Measurements from ENCODE around the gene TLN1.
A peak's percentile ranks its signal among the peaks of the same experiment; 100 is the strongest.

TLN1 gene

DNA sequence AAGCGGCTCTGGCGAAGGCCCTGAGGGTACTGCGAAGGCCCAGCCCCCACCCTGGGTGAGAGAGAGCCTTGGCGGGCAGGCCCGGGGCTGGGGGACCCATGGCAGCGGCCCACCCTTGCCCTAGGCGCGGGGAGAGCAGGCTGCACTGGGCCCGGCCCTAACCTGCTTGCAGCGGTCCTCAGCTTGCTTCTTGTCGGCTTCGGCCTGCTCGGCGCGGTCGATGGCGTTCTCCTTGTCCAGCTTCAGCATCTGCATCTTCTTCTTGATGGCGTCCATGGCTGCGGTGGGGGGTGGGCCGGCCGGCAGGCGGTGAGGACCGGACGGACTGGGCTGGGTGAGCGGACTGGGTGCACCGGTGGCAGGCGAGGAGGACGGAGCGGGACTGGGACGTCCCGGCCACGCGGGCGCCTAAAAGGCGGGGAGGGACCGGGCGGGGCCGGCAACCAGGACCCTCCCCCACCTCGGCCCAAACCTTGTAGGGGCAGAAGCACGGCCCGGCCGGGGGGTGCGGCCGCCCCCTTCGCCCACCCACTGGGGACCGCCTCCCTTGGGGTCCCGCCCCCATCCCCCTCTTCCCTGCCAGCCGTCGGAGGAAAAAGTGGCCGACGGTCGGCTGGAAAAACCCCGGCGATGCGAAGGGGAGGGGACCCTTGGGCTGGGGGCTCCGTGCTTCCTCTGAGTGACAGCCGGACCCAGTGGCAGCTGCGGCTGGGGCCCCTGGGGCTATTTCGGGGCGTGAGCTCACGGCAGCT is 42.3 kb downstream of the TLN1 start, which contains the start of gene TPM2:
TSS of gene TPM2 (minus strand) at position 384 of the 752 bp plus-strand sequence. CDS start at position 276, 108 bp downstream.
- no peak for DNase-seq (ENCODE audit: low read depth)
- TF ChIP-seq, protein P1, sequence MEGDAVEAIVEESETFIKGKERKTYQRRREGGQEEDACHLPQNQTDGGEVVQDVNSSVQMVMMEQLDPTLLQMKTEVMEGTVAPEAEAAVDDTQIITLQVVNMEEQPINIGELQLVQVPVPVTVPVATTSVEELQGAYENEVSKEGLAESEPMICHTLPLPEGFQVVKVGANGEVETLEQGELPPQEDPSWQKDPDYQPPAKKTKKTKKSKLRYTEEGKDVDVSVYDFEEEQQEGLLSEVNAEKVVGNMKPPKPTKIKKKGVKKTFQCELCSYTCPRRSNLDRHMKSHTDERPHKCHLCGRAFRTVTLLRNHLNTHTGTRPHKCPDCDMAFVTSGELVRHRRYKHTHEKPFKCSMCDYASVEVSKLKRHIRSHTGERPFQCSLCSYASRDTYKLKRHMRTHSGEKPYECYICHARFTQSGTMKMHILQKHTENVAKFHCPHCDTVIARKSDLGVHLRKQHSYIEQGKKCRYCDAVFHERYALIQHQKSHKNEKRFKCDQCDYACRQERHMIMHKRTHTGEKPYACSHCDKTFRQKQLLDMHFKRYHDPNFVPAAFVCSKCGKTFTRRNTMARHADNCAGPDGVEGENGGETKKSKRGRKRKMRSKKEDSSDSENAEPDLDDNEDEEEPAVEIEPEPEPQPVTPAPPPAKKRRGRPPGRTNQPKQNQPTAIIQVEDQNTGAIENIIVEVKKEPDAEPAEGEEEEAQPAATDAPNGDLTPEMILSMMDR (IDR thresholded peaks at IDR 0.05; ENCODE audit: low read depth, low read length, missing control alignments) = no peak
- peak within 1 kb of the TSS; percentile 66 for H3K4me3 ChIP-seq (ENCODE audit: low read depth, low read length)

DNA sequence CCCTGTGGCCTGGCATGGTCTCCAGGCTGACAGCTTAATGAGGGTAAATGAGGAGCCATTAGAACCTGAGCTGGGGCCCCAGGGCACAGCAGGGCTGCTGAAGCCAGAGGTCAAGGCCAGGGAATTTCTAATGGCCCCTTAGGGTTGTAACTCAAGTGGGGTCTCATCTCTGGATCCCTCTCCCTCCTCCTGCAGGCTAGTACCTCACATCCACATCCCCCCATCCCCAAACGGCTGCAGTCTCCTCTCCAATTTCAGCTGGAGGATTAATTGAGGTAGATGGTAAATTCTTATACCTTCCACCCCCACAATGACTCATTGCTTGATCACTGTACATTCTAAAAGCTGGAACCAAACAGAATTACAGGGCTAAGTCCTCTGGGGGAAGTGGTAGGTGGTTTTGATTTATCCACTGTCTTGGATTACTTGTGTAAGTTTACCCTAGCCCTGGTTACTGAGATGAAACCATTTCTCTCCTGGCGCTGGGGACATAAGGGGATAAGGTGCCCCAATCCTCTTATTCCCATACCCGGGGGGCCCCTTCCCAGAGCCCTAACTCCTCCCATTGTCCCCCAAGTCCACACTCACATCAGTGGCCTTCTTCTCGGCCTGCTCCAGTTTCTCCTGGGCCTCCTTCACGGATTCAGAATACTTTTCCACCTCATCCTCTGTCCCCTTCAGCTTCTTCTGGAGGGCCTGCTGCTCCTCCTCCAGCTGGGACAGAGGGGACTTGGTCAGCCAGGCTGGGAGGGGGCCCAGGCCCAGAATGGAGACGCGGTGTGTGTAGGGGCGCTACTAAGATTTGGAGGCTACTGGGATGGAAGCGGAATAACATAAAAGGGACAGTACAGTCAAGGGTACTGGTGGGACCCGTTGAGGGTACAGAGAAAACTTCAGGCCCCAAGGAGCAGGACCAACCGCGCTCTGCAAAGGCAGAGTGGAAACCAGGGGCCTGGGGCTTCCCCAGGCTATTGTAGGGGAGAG is 43.1 kb downstream of the TLN1 start:
- TF ChIP-seq, protein P1 (IDR thresholded peaks at IDR 0.05; ENCODE audit: low read depth, low read length, missing control alignments) = no peak
- no peak overlapping the region for H3K4me3 ChIP-seq (ENCODE audit: low read depth, low read length)
- no peak for DNase-seq (ENCODE audit: low read depth)

DNA sequence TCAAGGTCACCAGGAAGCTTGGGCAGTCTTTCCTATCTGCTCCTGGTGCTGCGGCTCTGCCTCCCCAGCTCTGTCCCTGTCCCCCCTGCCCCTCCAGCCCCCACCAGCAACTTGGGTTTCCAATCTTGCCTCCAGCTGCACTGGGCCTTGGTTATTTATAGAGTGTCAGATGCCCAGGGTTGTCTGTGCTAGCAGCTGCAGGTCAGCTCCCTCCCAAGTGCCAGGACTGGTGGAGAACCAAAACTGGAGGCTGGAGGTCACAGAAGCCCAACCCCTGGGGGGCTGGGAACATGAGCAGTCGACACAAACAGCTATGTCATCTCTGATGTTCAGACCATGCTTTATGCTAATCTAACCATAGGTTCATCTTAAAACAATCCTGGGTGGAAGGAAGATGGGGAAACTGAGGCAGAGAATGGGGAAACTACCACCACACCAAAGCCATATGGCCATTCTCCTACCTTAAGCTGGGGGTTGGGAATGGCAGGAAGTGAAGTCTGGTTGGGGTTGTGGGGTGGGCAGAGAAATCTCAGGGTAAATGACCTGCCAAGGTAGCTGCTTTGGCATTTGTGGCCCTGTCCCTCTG is 43.9 kb downstream of the TLN1 start:
- H3K4me3 ChIP-seq (ENCODE audit: low read depth, low read length) = no peak overlapping the region
- DNase-seq (ENCODE audit: low read depth) = no peak
- TF ChIP-seq, protein P1 (IDR thresholded peaks at IDR 0.05; ENCODE audit: low read depth, low read length, missing control alignments) = no peak

DNA sequence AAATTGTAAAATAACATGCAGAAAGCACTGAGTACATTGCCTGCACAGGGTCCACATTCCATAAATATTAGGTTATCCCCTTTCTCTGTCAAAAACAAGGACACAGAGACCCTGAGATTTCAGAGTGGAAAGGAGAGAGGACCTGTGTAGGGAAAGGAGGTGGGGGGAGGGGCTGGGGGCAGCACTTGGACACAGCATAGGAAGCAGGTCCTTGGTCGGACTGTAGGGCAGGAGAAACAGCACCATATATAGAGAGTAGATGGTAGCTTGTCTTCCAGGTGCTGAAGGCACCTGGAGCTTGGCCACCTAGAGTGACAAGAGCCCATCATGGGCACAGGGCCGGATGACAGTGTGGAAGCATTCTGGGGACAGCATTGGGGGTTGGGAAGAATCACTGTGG is 44.7 kb downstream of the TLN1 start:
- TF ChIP-seq, protein P1 (IDR thresholded peaks at IDR 0.05; ENCODE audit: low read depth, low read length, missing control alignments) = no peak
- no peak overlapping the region for H3K4me3 ChIP-seq (ENCODE audit: low read depth, low read length)
- no peak for DNase-seq (ENCODE audit: low read depth)

DNA sequence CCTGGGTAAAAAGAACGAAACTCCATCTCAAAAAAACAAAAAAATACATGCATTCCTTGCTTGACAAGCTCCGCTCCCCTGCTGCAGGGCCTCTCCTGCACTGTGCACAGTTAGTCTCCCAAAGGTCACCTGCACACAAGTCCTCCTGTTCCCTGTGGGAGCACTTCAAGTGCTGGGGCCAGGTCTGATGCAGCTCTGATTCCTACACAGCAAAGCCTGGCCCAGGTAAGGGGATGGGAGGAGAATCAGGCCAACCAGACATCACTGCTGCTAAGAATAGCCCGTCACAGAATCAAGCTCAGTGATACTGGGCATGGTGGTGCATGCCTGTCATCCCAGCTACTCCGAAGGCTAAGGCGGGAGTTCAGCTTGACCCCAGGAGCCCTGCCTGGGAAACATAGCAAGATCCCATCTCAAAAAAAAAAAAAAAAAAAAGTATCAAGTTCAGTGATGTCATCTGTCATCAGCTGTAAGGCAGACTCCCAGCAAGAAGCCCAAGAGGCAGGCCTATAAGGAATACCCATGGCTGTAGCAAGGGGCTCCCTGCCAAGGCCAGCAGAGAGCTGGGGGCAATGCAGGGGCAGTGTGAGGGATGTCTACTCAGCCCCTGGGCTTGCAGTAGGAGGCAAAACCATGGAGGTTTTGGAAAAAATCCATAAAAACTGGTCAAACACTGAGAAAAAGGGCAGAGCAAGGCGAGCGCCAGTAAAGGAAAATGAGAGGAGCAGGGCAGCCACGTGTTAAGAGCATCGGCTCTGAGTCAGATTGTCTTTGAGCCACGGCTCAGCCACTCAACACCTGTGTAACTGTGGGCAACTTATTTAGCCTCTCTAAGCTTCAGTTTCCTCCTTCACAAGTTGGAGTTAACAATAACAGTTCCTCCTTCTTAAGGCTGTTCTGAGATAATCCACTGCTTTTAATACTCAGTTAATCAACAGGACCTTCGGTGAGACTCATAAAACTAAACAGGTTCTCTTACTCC is 45.5 kb downstream of the TLN1 start:
- DNase-seq (ENCODE audit: low read depth) = no peak
- H3K4me3 ChIP-seq (ENCODE audit: low read depth, low read length) = no peak overlapping the region
- TF ChIP-seq, protein P1 (IDR thresholded peaks at IDR 0.05; ENCODE audit: low read depth, low read length, missing control alignments) = no peak

DNA sequence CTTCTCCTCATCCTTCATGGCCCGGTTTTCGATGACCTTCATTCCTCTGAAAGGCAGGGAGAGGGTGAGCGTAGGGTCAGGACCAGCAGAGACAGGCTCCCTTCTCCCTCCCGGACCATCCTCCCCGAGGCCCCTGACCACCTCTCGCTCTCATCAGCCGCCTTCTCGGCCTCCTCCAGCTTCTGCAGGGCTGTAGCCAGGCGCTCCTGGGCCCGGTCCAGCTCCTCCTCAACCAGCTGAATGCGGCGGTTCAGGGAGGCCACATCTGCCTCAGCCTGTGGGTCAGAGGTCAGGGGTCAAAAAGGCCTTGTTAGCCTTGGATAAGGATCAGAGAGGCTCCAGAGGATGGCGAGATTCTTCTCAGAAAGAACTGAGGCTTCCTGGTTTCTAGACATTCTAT is 46.5 kb downstream of the TLN1 start:
- H3K4me3 ChIP-seq (ENCODE audit: low read depth, low read length) = no peak overlapping the region

More for the DNA sequence above, 46.5 kb downstream of the TLN1 start:
- no peak for DNase-seq (ENCODE audit: low read depth)
- TF ChIP-seq, protein P1 (IDR thresholded peaks at IDR 0.05; ENCODE audit: low read depth, low read length, missing control alignments) = no peak

Data from GM12864 (cell line).